Right kidney (tissue), 1 donor: Measurements from ENCODE around the gene TRIM54.
"Not testable (repeated sequence)": the region's sequence is repeated elsewhere in the genome, so short reads cannot be mapped to it uniquely, and the experiment has no call there.

Experiments
- DNase-seq: peaks from one replicate; pipeline ENCODE4 v3.0.0-alpha.2; 2016

Gene TRIM54

GRCh38 chr2:27256855-27257454 lies 25.3 kb upstream of the TRIM54 start:
- DNase-seq, result no peak

GRCh38 chr2:27258051-27258450 lies 24.2 kb upstream of the TRIM54 start:
- DNase-seq, result no peak

DNA sequence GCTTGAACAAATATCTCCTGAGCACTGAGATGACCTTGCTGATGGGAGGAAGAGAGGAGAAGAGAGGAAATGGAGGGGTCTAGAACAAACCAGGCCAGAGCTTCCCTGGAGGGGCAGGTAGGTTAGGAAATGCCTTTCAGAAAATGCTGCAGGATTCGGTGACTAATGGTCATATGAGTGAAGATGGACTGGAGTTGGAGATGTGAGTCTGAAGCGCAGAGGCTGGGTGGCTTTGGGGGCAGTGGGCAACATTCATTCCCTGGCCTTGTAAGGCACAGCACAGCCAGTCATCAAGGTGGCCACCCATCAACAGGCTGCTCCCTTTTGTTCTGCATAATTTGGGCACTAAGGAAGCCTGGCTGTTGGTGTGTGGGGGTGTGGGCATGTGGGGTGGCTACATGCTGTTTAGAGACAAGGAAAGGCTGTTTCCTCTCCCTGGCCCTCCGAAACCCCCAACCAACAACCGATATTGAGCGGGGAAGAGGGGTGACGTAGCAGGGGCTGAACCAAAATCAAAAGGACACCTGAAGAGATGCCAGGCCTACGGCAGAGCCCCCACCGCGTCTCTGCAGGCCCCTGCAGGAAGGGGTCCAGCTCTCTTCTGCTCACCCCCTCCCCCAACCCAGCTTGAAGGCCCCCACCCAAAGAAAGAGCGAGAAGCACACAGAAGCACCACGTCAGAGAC lies 20.8 kb upstream of the TRIM54 start:
- DNase-seq, result no peak

DNA sequence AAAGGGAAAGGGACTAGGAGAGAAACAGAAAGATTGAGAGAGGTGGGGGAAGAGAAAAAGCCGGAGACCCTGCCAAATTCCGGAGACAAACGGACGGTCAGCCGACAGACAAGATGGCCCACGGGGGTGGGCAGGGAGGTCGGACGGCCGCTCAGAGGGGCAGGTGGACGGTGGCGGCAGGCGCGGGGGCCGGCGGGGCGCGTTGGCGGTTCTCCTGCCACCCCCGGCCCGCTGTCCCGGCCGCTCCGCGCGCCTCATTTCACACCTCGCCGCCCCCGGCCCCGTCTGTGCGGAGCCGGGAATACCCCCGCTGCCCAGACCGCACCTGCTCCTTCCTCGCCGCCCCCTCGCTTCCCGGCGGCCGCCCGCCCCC lies 20.3 kb upstream of the TRIM54 start:
- DNase-seq, result no peak

- DNase-seq, result peak; percentile 84
These were observed 19.6 kb upstream of the TRIM54 start, which contains the start of gene SLC30A3 for GRCh38 chr2:27262379-27263286. Gene SLC30A3, minus strand, starts transcription at chr2:27263047. Its CDS starts 141 bp downstream, at chr2:27262906.

- peak; percentile 55 for DNase-seq
These were observed 18.7 kb upstream of the TRIM54 start for GRCh38 chr2:27263287-27264252.

GRCh38 chr2:27264253-27264752 lies 17.9 kb upstream of the TRIM54 start:
- peak; percentile 51 for DNase-seq

GRCh38 chr2:27264753-27265535 lies 17.3 kb upstream of the TRIM54 start:
- DNase-seq, result peak; percentile 81

GRCh38 chr2:27265536-27265870 lies 16.7 kb upstream of the TRIM54 start:
- no peak for DNase-seq

DNA sequence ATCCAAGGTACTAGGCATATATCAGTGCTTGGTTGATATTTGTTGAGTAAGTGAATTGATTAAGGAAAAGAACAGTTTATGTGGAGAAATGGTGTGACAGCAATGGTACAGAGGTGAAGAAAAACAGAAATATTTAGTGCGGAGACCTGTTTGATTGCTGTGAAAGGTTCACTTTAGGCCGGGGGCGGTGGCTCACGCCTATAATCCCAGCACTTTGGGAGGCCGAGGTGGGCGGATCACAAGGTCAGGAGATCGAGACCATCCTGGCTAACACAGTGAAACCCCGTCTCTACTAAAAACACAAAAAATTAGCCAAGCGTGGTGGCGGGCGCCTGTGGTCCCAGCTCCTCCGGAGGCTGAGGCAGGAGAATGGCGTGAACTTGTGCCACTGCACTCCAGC lies 13.9 kb upstream of the TRIM54 start:
- DNase-seq, result not testable (repeated sequence)

DNA sequence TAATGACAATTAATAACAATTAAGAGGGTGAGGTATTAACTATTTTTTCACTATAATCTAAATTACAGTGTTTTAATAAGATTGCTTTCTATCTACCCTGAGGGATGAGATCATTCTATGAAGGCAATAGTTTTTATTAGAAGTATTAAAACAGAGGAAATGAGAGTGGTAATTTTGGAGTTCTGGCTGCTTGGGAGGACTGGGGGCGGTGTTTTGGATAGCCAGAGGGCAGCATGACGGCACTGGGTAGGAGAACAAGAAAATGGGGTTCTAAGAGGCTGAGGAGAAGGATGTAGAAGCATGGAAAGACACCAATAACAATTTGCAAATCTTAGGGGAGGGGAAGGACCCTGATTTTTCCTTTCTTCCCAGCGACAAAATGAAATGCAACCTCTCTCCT lies 12.1 kb upstream of the TRIM54 start:
- no peak for DNase-seq

DNA sequence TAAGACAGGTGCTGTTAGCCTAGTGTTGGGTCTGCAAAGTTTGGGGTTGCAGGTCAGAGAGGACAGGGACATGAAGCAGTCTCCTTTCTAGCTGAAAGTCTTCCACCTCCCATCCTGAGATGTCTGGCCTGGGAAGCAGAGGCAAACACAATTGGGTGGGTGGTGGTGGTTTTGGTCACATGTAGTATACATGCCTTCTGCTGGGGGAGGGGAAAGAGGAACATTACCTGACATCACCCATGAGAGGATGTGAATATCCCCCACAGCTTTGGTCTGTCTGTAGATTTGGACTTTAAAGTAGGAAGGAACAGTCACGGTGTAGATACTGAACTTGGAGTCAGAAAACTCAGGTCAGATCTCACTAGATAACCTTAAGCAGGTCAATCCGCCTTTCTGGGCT lies 11.6 kb upstream of the TRIM54 start:
- DNase-seq, result no peak

DNA sequence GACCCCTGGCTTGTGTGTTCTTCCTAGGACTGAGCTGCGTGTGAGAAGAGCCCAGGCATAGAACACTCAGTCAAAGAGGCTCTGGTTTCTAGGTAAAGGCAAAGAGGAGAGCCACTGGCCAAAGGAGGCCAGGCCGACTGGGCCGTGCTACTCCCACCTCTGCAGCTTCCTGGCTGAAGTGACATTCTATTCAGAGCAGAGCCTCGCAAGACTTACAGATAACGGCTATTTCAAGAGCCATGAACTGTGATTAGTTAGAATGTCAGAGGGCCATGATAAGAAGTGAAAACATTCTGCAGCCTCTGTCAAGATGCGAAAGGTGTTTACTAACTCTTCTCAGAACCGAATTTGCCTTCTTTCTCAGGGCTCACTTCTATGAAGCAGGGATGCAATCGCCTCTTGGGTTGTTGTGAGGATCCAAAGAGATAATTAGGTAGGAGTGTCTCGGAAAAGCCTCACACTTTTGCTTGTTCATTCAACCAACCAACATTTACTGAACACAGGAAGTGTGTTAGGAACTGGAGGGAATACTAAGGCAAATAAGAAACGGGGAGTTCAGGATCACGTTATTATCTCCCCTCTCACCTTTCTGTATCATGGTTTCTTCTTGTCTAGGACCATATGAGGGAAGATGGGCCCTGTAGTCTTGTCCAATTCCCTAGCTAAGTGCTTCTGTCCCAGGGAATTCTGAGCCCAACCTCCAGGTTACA lies 10.4 kb upstream of the TRIM54 start:
- DNase-seq, result no peak

- not testable (repeated sequence) for DNase-seq
These were observed 9.4 kb upstream of the TRIM54 start for GRCh38 chr2:27272537-27273522.

DNA sequence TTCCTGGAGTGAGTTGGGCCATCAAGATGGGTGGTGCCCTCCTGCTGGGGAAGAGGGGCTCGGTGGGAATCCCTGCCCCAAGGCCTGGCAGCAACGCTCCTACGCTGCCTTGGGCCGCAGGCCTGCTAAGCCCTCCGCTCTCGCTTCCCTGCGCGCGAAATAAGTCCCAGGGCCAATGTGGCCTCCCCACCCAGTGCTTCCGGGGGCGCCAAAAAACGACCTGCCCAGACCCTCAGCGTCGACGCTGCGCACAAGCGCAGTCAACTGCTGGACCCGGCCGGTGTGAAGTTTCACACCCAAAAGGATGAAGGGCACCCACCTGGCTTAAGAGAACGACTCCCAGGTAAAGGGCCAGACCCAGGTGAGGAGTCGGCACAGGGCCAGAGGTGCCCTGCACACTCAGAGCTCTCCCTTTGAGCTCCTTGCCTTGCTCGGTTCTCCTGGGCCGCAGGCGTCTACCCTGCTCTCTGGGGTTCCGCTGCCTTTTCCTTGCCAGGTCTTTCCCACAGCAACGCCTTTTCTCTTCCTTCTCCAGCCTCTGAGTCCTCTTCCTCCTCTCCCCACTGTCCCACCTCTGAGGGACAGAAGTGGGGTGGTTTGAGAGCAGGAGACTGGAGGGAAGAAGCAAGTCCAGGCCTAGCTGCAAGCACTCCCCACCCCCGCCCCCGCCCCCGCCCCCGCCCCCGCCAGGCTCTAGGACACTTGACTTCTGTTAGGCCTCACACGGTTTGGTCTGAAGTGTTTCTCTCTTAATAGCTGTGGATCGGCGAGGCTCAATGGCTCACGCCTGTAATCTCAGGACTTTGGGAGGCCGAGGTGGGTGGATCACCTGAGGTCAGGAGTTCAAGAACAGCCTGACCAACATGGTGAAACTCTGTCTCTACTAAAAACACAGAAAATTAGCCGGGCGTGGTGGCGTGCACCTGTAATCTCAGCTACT lies 6.7 kb upstream of the TRIM54 start, which contains the start of gene DNAJC5G:
TSS of gene DNAJC5G (plus strand) at position 223 of the 940 bp plus-strand sequence. CDS start 1,296 bp downstream, outside the sequence.
- DNase-seq, result no peak

GRCh38 chr2:27278010-27278409 lies 4.2 kb upstream of the TRIM54 start:
- no peak for DNase-seq

DNA sequence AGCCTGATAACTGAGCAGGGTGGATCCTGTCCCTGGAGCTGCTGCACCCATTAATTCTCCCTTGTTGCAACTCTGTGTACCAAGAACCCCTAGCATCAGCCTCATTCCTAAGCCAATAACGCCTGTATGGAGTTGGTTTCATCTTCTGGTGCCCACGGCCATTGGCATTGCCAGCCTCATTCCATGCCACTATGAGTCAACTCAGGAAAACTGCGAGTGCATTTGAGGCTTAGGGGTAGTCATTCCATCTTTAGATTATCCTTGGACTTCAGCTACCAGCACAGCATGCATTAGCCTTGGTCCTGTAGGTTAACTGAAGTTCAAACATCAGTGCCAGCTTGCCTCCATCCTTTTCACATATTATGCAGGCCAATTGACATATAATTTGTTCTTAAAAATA lies 1.4 kb upstream of the TRIM54 start:
- no peak for DNase-seq

GRCh38 chr2:27281442-27281841 lies 787 bp upstream of the TRIM54 start:
- DNase-seq, result no peak
